NCI-H510A treated with DMSO at 0.1 percent for 48 hours (cell line): ENCODE measurements around the gene PNLIP.

Experiments used
- DNase-seq: peaks from one replicate; lab custom pipeline; 2025; lab: John Stamatoyannopoulos, UW

The PNLIP gene

GRCh38 chr10:116615199-116615776, 69.6 kb downstream of the PNLIP start:
- no peak for DNase-seq
